Heart left ventricle (tissue), 16 donors: Measurements from ENCODE around the gene BCL2L12. TPM values are rescaled to one million over a fixed set of nuclear protein-coding genes. Genes with fewer than 3 reads are reported as not detected.
A peak's percentile ranks its signal among the peaks of the same experiment; 100 is the strongest.

Experiments used
- ATAC-seq, 4 donors: fragments of 200-7000 bp; cut with Tn5 transposase; one replicate each; pipeline ENCODE4 v1.9.1; 2020 to 2022; ENCODE audit warnings: moderate library complexity in 4 of 4, mild to moderate bottlenecking in 3 of 4, moderate number of reproducible peaks in 1 of 4
- DNase-seq, 5 donors: peaks; one replicate each; pipeline ENCODE4 v3.0.0-alpha.2; 2020
- H3K27ac ChIP-seq, 12 donors: fragments of 200-600 bp; sonication (generic) in 4 of 12; one replicate each; pipeline versions ENCODE4 v1.5.0 to v1.8.0; 2016 to 2022; ENCODE audit warnings: mild to moderate bottlenecking in 2 of 12
- H3K27me3 ChIP-seq, 9 donors: fragments of 200-600 bp; sonication (generic) in 2 of 9; one replicate each; pipeline versions ENCODE4 v1.5.1 to v1.8.0; 2016 to 2022; ENCODE audit warnings: mild to moderate bottlenecking in 3 of 9
- H3K36me3 ChIP-seq, 9 donors: fragments of 200-600 bp; sonication (generic) in 2 of 9; one replicate each; pipeline versions ENCODE4 v1.5.0 to v1.8.0; 2018 to 2022; ENCODE audit warnings: mild to moderate bottlenecking in 2 of 9
- H3K4me1 ChIP-seq, 12 donors: fragments of 200-600 bp; sonication (generic) in 4 of 12; one replicate each; pipeline versions ENCODE4 v1.5.0 to v1.8.0; 2016 to 2022; ENCODE audit warnings: mild to moderate bottlenecking in 3 of 12
- H3K4me3 ChIP-seq, 12 donors: fragments of 200-600 bp; sonication (generic) in 4 of 12; one replicate each; pipeline versions ENCODE4 v1.5.0 to v1.8.0; 2017 to 2022; ENCODE audit warnings: mild to moderate bottlenecking in 9 of 12, moderate library complexity in 4 of 12
- H3K9me3 ChIP-seq, 12 donors: fragments of 200-600 bp; sonication (generic) in 4 of 12; one replicate each; pipeline versions ENCODE4 v1.5.0 to v1.8.0; 2016 to 2022; ENCODE audit warnings: mild to moderate bottlenecking in 1 of 12
- POLR2A ChIP-seq, 2 donors: fragments of 450-650 bp; IDR thresholded peaks; one replicate each; pipeline ENCODE4 v1.6.1; 2017; ENCODE audit warnings: antibody characterized with exemption in 2 of 2, mild to moderate bottlenecking in 2 of 2, moderate library complexity in 2 of 2
- WGBS, 4 donors: extraction: QIAGEN DNeasy Blood & Tissue Kit in 2 of 4; methylation state at CpG; one replicate each; pipeline versions ENCODE4 v1.1.5 to v1.1.7; 2013 to 2018; 5-methylcytosine and 5-hydroxymethylcytosine counted together
- intact Hi-C, 10 donors: fragments of 100-400 bp; cut with DNase I; formaldehyde crosslinking; loops; one replicate each; pipeline versions ENCODE4 v1.11.1 to v1.14.2; 2022
- polyA plus RNA-seq, 2 donors: library from polyadenylated mRNA; stranded (reverse); fragments of 200-250 nt; gene quantifications; one replicate each; pipeline ENCODE4 v1.2.3, GENCODE V29; 2013
- total RNA-seq, 9 donors: library from RNA; depleted of rRNA in 2 of 9; stranded (reverse); fragments of >200 nt in 2 of 9; fragmentation: NEBNext Ultra II Directional in 3 of 9; extraction: Animal tissue kit (Norgen Biotek cat#: 25700) in 3 of 9; gene quantifications; one replicate each; pipeline versions ENCODE4 v1.1.0 to v1.2.4, GENCODE V29; 2016 to 2023
- TF ChIP-seq, protein P1 (sequence below), 12 donors: fragments of 200-600 bp; sonication (generic) in 4 of 12; IDR thresholded peaks; one replicate each; pipeline versions ENCODE4 v1.5.0 to v1.8.0; 2018 to 2022; ENCODE audit warnings: antibody characterized with exemption in 12 of 12, mild to moderate bottlenecking in 5 of 12
- donor health status: ischemic (EF 13 %, LVEDD 7.1; RV severe dilation, severe dysfunction).
- donor health status: healthy with polysubstance abuse.
- donor health status: DM: no; HTN: yes; CAD: no.
- donor health status: DM: no; HTN: no; CAD: no.
- donor health status: ischemic (EF 25% LVEDD 6.9; RV normal size, moderate dysfunction).
- donor health status: ischemic (EF 25% LVEDD 5.7; RV mildly dilated, moderate dysfunction).
- donor health status: healthy.
- donor health status: DM: yes; HTN: yes; CAD: no.
- donor health status: ischemic (EF 35%, LVEDD 5.7; RV mildly dilated, moderate dysfunction).
- donor health status: nonischemic (EF 11% LVEDD 7.7; RV severe dilation, severe dysfunction).
- donor health status: DM: yes; HTN: yes; CAD: no.
- donor health status: PGD.
- donor health status: ischemic (EF 29% LVEDD 5.4; RV normal size, mild dysfunction).
- donor health status: nonischemic (EF 23%, LVEDD 6.1; RV moderate dilation, normal function).

Gene BCL2L12
- total and polyA plus RNA-seq, 11 donors: 5.9 to 18.6 (median 10.5) TPM

DNA sequence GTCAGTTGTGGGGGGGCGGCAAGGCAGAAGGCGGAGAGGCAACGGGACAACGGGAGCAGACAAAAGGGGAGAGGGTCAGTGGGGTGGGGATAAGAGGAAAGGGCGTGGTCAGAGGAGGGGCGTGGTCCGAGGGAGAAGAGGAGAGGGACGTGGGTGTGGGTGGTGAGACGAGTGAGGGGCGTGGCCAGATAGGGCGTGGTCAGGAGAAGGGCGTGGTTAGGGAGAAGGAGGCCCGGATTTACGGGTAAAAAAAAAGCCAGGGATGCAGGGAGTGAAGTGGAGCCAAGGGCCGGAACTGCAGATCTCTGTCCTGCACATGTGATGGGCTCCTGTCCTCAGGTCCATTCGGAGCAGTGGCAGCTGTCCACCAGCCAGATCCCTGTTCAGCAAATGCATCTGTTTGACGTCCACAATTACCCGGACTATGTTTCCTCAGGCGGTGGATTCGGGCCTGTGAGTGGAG is 46.7 kb downstream of the BCL2L12 start:
- Histone ChIP-seq H3K4me3 (peak overlapping the region in 2 of 12 donors; percentile 10 to 23), H3K4me1 (peaks cover 0 to 6% (median 0%) of the 10 kb centered on the region in 12 donors), H3K27me3 (no peaks in the 10 kb centered on the region), H3K9me3 (no peaks in the 10 kb centered on the region), H3K36me3 (no peaks in the 10 kb centered on the region), H3K27ac (no peak overlapping the region)
- ATAC-seq (peak in 3 of 4 donors; percentile 56 to 63 (median 57)), DNase-seq (peak in 4 of 5 donors; percentile 53 to 74 (median 66))
- WGBS, 4 donors: 51 to 58% (median 56%) methylated on average over 20 of the region's 20 CpGs
- TF ChIP-seq, protein P1, sequence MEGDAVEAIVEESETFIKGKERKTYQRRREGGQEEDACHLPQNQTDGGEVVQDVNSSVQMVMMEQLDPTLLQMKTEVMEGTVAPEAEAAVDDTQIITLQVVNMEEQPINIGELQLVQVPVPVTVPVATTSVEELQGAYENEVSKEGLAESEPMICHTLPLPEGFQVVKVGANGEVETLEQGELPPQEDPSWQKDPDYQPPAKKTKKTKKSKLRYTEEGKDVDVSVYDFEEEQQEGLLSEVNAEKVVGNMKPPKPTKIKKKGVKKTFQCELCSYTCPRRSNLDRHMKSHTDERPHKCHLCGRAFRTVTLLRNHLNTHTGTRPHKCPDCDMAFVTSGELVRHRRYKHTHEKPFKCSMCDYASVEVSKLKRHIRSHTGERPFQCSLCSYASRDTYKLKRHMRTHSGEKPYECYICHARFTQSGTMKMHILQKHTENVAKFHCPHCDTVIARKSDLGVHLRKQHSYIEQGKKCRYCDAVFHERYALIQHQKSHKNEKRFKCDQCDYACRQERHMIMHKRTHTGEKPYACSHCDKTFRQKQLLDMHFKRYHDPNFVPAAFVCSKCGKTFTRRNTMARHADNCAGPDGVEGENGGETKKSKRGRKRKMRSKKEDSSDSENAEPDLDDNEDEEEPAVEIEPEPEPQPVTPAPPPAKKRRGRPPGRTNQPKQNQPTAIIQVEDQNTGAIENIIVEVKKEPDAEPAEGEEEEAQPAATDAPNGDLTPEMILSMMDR (IDR thresholded peaks at IDR 0.05): no peak
- TF ChIP-seq POLR2A (IDR thresholded peaks at IDR 0.05): peak in 1 of 2 donors; percentile 20
- intact Hi-C loops: no loop called here

DNA sequence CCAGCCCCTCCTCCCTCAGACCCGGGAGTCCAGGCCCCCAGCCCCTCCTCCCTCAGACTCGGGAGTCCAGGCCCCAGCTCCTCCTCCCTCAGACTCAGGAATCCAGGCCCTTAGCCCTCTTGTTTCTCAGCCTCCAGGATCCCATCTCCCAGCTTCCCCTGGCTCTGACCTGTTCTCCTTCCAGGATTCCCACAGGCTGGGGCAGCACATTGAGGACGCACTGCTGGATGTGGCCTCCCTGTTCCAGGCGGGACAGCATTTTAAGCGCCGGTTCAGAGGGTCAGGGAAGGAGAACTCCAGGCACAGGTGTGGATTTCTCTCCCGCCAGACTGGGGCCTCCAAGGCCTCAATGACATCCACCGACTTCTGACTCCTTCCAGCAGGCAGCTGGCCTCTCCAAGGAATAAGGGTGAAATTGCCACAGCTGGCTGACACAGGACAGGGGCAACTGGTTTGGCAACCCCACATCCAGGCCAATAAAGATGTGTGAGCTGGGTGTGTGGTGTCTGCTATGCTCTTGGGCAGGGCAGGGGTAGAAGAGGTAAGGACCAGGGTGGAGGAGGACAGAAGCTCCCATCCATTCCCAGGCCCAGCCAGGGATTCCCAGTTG is 47.6 kb downstream of the BCL2L12 start:
- Histone ChIP-seq H3K27me3 (no peaks in the 10 kb centered on the region), H3K36me3 (no peaks in the 10 kb centered on the region), H3K4me3 (no peak overlapping the region), H3K9me3 (no peaks in the 10 kb centered on the region), H3K27ac (no peak overlapping the region), H3K4me1 (peaks cover 0 to 13% (median 0%) of the 10 kb centered on the region in 12 donors)
- WGBS, 4 donors: 77 to 98% (median 80%) methylated on average over 6 to 8 of the region's 8 CpGs
- DNase-seq (no peak), ATAC-seq (no peak)
- TF ChIP-seq, protein P1 (IDR thresholded peaks at IDR 0.05): no peak
- TF ChIP-seq POLR2A (IDR thresholded peaks at IDR 0.05): no peak
- intact Hi-C loops: no loop called here

DNA sequence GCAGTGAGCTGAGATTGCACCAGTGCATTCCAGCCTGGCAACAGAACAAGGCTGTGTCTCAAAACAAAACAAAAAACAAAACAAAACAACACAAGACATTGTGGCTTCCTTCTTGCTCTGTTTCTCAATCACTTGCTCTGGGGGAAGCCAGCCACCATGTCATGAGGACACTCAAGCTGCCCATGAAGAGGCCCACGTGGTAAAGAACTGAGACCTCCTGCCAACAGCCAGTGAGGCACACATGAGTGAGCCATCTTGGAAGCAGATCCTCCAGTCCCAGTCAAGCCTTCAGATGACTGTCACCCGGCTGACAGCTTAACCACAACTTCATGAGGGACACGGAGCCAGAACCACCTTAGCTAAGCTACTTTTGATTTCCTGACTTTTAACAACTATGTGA is 50.4 kb downstream of the BCL2L12 start:
- no peak for TF ChIP-seq POLR2A (IDR thresholded peaks at IDR 0.05)
- TF ChIP-seq, protein P1 (IDR thresholded peaks at IDR 0.05): no peak
- intact Hi-C loops: loop anchor here in 2 of 10 donors (5.0 kb wide), 2 partner anchors 46 to 51 kb away; partner anchors contain the start of genes AP2A1 (in 1 of the 2) and TSKS (in 1 of the 2)
- no peak for ATAC-seq
- H3K36me3 ChIP-seq: no peaks in the 10 kb centered on the region
- no peak overlapping the region for H3K4me3 ChIP-seq
- WGBS, 4 donors: 76 to 91% (median 83%) methylated on average over 3 of the region's 3 CpGs
- peaks cover 0 to 13% (median 0%) of the 10 kb centered on the region in 12 donors for H3K4me1 ChIP-seq
- H3K27ac ChIP-seq: no peak overlapping the region
- H3K9me3 ChIP-seq: no peaks in the 10 kb centered on the region
- no peak for DNase-seq
- no peaks in the 10 kb centered on the region for H3K27me3 ChIP-seq

DNA sequence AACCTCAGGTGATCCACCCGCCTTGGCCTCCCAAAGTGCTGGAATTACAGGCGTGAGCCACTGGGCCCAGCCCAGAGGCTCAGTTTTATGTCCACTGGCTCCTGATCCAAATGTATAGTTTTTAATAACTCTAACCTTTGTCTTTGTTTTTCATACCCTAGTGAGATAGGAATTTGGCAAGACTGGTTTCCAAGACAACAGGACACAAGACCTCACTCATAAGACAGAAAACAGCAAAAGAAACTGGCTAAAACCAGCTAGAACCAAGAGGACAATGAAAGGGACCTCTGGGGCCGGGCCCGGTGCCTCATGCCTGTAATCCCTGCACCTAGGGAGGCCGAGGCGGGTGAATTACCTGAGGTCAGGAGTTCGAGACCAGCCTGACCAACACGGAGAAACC is 52.8 kb downstream of the BCL2L12 start:
- Histone ChIP-seq H3K9me3 (no peaks in the 10 kb centered on the region), H3K27me3 (no peaks in the 10 kb centered on the region), H3K4me1 (peaks cover 0 to 13% (median 0%) of the 10 kb centered on the region in 12 donors), H3K4me3 (peak overlapping the region in 1 of 12 donors; percentile 73), H3K27ac (no peak overlapping the region), H3K36me3 (no peaks in the 10 kb centered on the region)
- TF ChIP-seq, protein P1 (IDR thresholded peaks at IDR 0.05): no peak
- TF ChIP-seq POLR2A (IDR thresholded peaks at IDR 0.05): no peak
- 90 to 95% (median 92%) methylated on average over 8 of the region's 8 CpGs for WGBS, 4 donors
- intact Hi-C loops: loop anchor here in 2 of 10 donors (5.0 kb wide), 2 partner anchors 44 to 49 kb away; partner anchors contain the start of genes AP2A1 (in 1 of the 2) and TSKS (in 1 of the 2)
- DNase-seq: no peak
- no peak for ATAC-seq
